Loucy (cell line): ENCODE data around the gene SLC7A10.

Experiments used
- H2AFZ ChIP-seq: fragments of 200-600 bp; sonication (generic); 2 replicates; pipeline ENCODE4 v1.6.0; 2016; ENCODE audit warnings: antibody characterized with exemption, mild to moderate bottlenecking, low read length, moderate library complexity
- H3F3A ChIP-seq: fragments of 200-600 bp; 2 replicates; pipeline ENCODE4 v1.6.0; 2016; ENCODE audit warnings: antibody characterized with exemption, low read depth, mild to moderate bottlenecking
- H3K27me3 ChIP-seq: fragments of 200-600 bp; sonication (generic); 2 replicates; pipeline ENCODE4 v1.6.1; 2014; ENCODE audit warnings: low read length, mild to moderate bottlenecking; ENCODE audit not compliant: insufficient read depth, poor library complexity, severe bottlenecking
- H3K36me3 ChIP-seq: fragments of 200-600 bp; sonication (generic); 2 replicates; pipeline ENCODE4 v1.6.1; 2016; ENCODE audit warnings: low read length; ENCODE audit not compliant: insufficient read depth
- H3K4me1 ChIP-seq: fragments of 200-600 bp; sonication (generic); 2 replicates; pipeline ENCODE4 v1.5.1; 2014; ENCODE audit warnings: low read length, mild to moderate bottlenecking; ENCODE audit not compliant: insufficient read depth, poor library complexity, severe bottlenecking
- H3K4me2 ChIP-seq: fragments of 200-600 bp; sonication (generic); 2 replicates; pipeline ENCODE4 v1.6.0; 2014; ENCODE audit warnings: antibody characterized with exemption, low read length, low read depth, mild to moderate bottlenecking; ENCODE audit not compliant: poor library complexity, severe bottlenecking
- H3K4me3 ChIP-seq: fragments of 200-600 bp; sonication (generic); 2 replicates; pipeline ENCODE4 v1.5.1; 2014; ENCODE audit warnings: low read length, mild to moderate bottlenecking, mixed read lengths; ENCODE audit not compliant: poor library complexity, severe bottlenecking
- H3K79me2 ChIP-seq: fragments of 200-600 bp; sonication (generic); 2 replicates; pipeline ENCODE4 v1.6.1; 2014; ENCODE audit warnings: low read length; ENCODE audit not compliant: insufficient read depth
- H3K9ac ChIP-seq: fragments of 200-600 bp; sonication (generic); 2 replicates; pipeline ENCODE4 v1.6.0; 2014; ENCODE audit warnings: mild to moderate bottlenecking, low read depth, low read length, moderate library complexity; ENCODE audit not compliant: poor library complexity, severe bottlenecking
- H3K9me2 ChIP-seq: fragments of 200-600 bp; sonication (generic); replicated peaks from 2 replicates; pipeline ENCODE4 v1.6.1; 2016; ENCODE audit warnings: low read depth, low read length, mixed read lengths
- H3K9me3 ChIP-seq: fragments of 200-600 bp; sonication (generic); 2 replicates; pipeline ENCODE4 v1.6.1; 2014; ENCODE audit warnings: mild to moderate bottlenecking, antibody characterized with exemption, low read length, low read depth; ENCODE audit not compliant: insufficient read depth
- H4K20me1 ChIP-seq: fragments of 200-600 bp; sonication (generic); 2 replicates; pipeline ENCODE4 v1.6.0; 2014; ENCODE audit warnings: antibody characterized with exemption, low read length, mild to moderate bottlenecking; ENCODE audit not compliant: insufficient read depth, poor library complexity, severe bottlenecking
- EZH2phosphoT487 ChIP-seq: fragments of 200-600 bp; IDR thresholded peaks from 2 replicates; pipeline ENCODE4 v1.6.1; 2018; ENCODE audit warnings: antibody characterized with exemption, mild to moderate bottlenecking, moderate library complexity, borderline replicate concordance
- TF ChIP-seq, protein P1 (sequence below): fragments of 200-600 bp; sonication (generic); conservative IDR thresholded peaks from 2 replicates; pipeline ENCODE4 v1.5.1; 2014; ENCODE audit warnings: mild to moderate bottlenecking, antibody characterized with exemption, low read length

The SLC7A10 gene

DNA sequence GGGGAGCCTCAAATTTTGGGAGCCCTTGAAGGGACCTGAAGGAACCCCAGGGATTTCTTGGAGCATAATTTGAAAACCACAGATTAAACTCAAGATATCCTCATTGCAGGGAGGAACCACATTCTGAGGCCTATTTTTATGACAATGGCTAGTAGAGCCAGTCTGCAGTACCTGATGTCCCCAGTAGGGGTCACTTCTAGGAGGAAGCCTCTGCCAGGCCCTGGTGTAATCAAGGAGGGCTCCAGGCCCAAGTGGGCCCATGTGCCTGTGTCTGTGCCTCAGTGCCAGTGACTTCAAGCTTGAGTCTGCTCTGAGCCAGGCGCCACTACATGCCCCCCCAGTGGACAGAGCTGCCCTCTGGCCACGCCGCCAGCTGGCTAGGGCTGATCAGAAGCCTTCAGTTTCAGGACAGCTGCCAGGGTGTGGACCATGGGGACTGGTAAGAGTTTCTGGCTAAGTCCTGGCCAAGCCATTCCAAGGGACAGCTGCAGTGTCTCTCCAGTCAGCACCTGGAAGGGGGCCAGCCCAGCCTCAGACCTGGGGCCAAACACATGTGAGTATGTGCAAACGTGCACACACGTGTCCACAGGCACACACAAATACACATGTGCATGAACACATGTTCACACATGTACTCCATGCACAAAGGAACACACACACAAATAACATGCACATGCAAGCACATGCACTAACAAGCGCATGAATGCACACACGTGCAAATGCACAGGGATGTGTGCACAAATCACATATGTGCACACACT lies 20.5 kb upstream of the SLC7A10 start:
- Histone ChIP-seq H3K4me3 (no peak overlapping the region), H3K9me2 (no peaks in the 10 kb centered on the region), H3K27me3 (no peaks in the 10 kb centered on the region), H3K36me3 (no peaks in the 10 kb centered on the region), H3F3A (no peaks in the 10 kb centered on the region), H4K20me1 (no peaks in the 10 kb centered on the region), H2AFZ (no peak overlapping the region), H3K79me2 (no peaks in the 10 kb centered on the region), H3K9ac (no peak overlapping the region), H3K9me3 (peaks cover 8% of the 10 kb centered on the region; the same call in 1 of the 2 replicates), H3K4me2 (no peak overlapping the region), H3K4me1 (peaks cover 9% of the 10 kb centered on the region)
- no peak for TF ChIP-seq EZH2phosphoT487
- TF ChIP-seq, protein P1, sequence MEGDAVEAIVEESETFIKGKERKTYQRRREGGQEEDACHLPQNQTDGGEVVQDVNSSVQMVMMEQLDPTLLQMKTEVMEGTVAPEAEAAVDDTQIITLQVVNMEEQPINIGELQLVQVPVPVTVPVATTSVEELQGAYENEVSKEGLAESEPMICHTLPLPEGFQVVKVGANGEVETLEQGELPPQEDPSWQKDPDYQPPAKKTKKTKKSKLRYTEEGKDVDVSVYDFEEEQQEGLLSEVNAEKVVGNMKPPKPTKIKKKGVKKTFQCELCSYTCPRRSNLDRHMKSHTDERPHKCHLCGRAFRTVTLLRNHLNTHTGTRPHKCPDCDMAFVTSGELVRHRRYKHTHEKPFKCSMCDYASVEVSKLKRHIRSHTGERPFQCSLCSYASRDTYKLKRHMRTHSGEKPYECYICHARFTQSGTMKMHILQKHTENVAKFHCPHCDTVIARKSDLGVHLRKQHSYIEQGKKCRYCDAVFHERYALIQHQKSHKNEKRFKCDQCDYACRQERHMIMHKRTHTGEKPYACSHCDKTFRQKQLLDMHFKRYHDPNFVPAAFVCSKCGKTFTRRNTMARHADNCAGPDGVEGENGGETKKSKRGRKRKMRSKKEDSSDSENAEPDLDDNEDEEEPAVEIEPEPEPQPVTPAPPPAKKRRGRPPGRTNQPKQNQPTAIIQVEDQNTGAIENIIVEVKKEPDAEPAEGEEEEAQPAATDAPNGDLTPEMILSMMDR = peak; percentile 75

DNA sequence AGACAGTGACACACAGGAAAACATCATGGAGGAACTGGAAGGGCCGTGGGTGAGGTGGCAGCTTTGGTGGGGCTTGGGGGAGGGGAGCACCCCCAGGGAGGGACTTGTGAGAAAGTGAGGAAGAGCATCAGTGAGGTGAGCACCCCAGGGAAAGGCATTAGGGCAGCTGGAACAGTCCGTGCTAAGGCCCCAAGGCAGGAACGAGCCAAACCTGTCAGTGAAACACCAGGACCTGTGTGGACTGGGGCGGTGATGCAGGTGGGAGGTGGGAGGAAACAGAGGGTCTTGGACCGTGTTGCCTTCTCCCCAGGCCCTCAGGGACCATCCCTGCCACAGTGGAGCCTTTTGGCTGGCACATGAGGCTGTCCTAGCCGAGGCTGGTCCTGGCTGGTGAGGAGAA lies 17.3 kb upstream of the SLC7A10 start:
- Histone ChIP-seq H2AFZ (no peak overlapping the region), H3K4me2 (no peak overlapping the region), H3K4me1 (peaks cover 9% of the 10 kb centered on the region), H3K9me2 (no peaks in the 10 kb centered on the region), H3K79me2 (no peaks in the 10 kb centered on the region), H3K9ac (no peak overlapping the region), H3F3A (no peaks in the 10 kb centered on the region), H3K36me3 (no peaks in the 10 kb centered on the region), H4K20me1 (no peaks in the 10 kb centered on the region), H3K27me3 (no peaks in the 10 kb centered on the region), H3K4me3 (no peak overlapping the region), H3K9me3 (peaks cover 8% of the 10 kb centered on the region; the same call in 1 of the 2 replicates)
- TF ChIP-seq, protein P1 = no peak

DNA sequence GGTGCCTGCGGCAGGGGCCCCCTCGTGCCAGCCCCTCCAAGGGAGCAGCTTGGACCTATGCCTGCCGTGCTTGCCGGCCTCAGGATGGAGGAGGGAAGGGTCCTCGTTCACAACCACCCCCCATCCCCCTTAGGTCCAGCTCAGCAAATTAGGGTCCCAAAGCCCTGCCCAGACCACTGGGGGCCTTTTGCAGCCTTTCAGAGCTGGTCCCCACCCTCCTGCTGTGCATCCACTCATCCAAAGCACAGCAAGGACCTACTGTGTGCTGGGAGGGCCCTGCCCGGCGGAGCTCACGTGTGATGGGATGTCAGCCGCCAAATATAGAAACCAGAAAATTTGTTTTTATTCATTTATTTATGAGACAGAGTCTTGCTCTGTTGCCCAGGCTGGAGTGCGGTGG lies 16.5 kb upstream of the SLC7A10 start:
- TF ChIP-seq, protein P1 = no peak
- no peak for TF ChIP-seq EZH2phosphoT487
- Histone ChIP-seq H3K79me2 (no peaks in the 10 kb centered on the region), H4K20me1 (no peaks in the 10 kb centered on the region), H3K27me3 (no peaks in the 10 kb centered on the region), H3K9me3 (peaks cover 8% of the 10 kb centered on the region; the same call in 1 of the 2 replicates), H3K36me3 (no peaks in the 10 kb centered on the region), H3F3A (no peaks in the 10 kb centered on the region), H3K9me2 (no peaks in the 10 kb centered on the region), H3K9ac (no peak overlapping the region), H3K4me1 (peaks cover 7% of the 10 kb centered on the region), H3K4me3 (no peak overlapping the region), H3K4me2 (no peak overlapping the region), H2AFZ (no peak overlapping the region)
